Osteocyte (in vitro differentiated cells): ENCODE measurements around the gene ALOX5AP. TPM values are rescaled to one million over a fixed set of nuclear protein-coding genes. Genes with fewer than 3 reads are reported as not detected.

Experiments
- DNase-seq: peaks from one replicate; pipeline ENCODE4 v3.0.0; 2021; ENCODE audit warnings: mixed read lengths; ENCODE audit not compliant: unreplicated experiment; ENCODE audit errors: extremely low spot score
- H3K27ac Mint-ChIP-seq: one replicate; pipeline ENCODE4 v1.8.0; 2021; ENCODE audit warnings: mild to moderate bottlenecking, mixed read lengths; ENCODE audit not compliant: unreplicated experiment
- H3K27me3 Mint-ChIP-seq: one replicate; pipeline ENCODE4 v1.8.0; 2021; ENCODE audit warnings: mixed read lengths; ENCODE audit not compliant: unreplicated experiment
- H3K36me3 Mint-ChIP-seq: one replicate; pipeline ENCODE4 v1.8.0; 2021; ENCODE audit warnings: mixed read lengths; ENCODE audit not compliant: unreplicated experiment
- H3K4me1 Mint-ChIP-seq: one replicate; pipeline ENCODE4 v1.8.0; 2021; ENCODE audit warnings: mixed read lengths; ENCODE audit not compliant: unreplicated experiment
- H3K4me3 Mint-ChIP-seq: one replicate; pipeline ENCODE4 v1.8.0; 2021; ENCODE audit warnings: mild to moderate bottlenecking, moderate library complexity, mixed read lengths; ENCODE audit not compliant: unreplicated experiment
- H3K9me3 Mint-ChIP-seq: one replicate; pipeline ENCODE4 v1.8.0; 2021; ENCODE audit warnings: mixed read lengths; ENCODE audit not compliant: unreplicated experiment
- CTCF ChIP-seq: fragments of 200-600 bp; sonication (generic); IDR thresholded peaks from 2 replicates; pipeline ENCODE4 v1.5.0; 2021; ENCODE audit warnings: antibody characterized with exemption, mild to moderate bottlenecking, moderate library complexity
- total RNA-seq: library from RNA; stranded (reverse); gene quantifications from 2 replicates; pipeline ENCODE4 v1.2.1, GENCODE V29; 2021

Gene ALOX5AP
- total RNA-seq, 1 donor from 2014 or later, result not detected

DNA sequence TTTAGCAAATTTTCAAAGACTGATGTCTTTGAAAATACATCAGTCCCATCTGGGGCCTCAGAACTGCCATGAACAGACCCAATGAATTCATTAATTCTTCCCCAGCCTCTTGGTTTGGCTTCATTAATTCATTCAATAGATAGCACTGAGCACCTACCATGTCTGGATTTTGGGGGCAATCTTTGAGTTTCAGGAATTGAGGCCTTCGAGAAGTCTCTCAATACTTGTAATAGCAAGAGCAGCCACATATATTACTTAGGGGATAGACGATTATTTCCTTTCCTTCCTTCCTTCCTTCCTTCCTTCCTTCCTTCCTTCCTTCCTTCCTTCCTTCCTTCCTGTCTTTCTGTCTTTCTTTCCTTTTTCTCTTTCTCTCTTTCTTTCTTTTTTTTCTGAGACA lies 64.8 kb downstream of the ALOX5AP start:
- no peak for TF ChIP-seq CTCF
- H3K4me3 Mint-ChIP-seq, result no peak overlapping the region
- H3K27ac Mint-ChIP-seq, result no peak overlapping the region
- no peaks in the 10 kb centered on the region for H3K9me3 Mint-ChIP-seq
- no peaks in the 10 kb centered on the region for H3K36me3 Mint-ChIP-seq
- peaks cover 4% of the 10 kb centered on the region for H3K27me3 Mint-ChIP-seq
- DNase-seq, result no peak
- H3K4me1 Mint-ChIP-seq, result peaks cover 48% of the 10 kb centered on the region

GRCh38 chr13:30802501-30802900 lies 67.2 kb downstream of the ALOX5AP start:
- Mint-ChIP-seq H3K4me3 (no peak overlapping the region), H3K27me3 (no peaks in the 10 kb centered on the region), H3K4me1 (peaks cover 50% of the 10 kb centered on the region), H3K9me3 (no peaks in the 10 kb centered on the region), H3K27ac (no peak overlapping the region), H3K36me3 (no peaks in the 10 kb centered on the region)
- DNase-seq, result no peak
- TF ChIP-seq CTCF, result no peak

DNA sequence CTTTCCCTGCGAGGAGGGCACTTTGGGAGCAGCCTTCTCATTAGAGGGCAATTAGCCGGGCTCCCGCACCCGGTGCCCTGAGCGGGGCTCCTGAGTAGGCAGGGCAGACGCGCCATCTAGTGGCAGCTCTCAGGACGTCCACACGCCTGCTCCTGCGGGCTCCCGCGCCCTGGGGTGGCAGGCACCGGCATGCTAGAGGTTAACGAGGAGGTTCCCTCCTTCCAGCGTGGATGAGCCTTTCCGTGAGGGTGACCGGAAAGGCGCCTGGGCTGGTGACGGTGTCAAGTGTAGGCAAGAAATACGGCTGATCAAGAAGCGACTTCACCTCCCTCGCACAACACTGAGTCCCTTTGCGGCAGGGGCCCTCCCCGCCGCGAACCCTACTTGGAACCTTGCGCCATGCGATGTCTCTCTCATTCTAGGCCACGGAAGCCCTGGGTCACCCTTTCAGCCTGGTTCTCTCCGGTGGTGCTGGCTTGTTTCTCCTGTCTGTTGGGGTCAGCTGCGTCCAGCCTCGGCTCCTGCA lies 67.7 kb downstream of the ALOX5AP start:
- TF ChIP-seq CTCF, result peak; percentile 99
- Mint-ChIP-seq H3K9me3 (no peaks in the 10 kb centered on the region), H3K4me1 (peaks cover 52% of the 10 kb centered on the region), H3K36me3 (no peaks in the 10 kb centered on the region), H3K27ac (no peak overlapping the region), H3K27me3 (no peaks in the 10 kb centered on the region), H3K4me3 (peak overlapping the region; percentile 30)
- peak; percentile 90 for DNase-seq

DNA sequence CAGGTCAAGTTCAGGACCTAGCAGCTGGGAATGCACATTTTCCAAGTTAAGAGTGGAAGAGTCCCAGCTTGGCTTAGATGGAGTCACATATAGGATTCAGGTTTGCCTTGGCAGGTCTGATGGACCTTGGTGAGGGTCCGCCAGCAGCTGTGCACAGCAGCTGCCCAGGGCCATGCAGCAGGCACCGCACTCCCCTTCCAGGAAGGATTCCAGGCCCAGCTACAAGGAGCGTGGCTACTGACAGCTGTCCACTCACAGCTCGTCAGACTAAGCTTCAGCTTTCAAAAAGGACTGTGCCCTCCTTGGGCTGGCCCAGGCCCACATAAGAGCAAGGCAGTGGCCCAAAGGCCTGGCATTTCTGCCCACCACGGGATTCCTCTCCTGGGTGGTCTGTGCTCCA lies 68.4 kb downstream of the ALOX5AP start:
- H3K4me3 Mint-ChIP-seq, result no peak overlapping the region
- H3K9me3 Mint-ChIP-seq, result no peaks in the 10 kb centered on the region
- H3K36me3 Mint-ChIP-seq, result no peaks in the 10 kb centered on the region
- no peak for TF ChIP-seq CTCF
- no peak for DNase-seq
- H3K27me3 Mint-ChIP-seq, result no peaks in the 10 kb centered on the region
- H3K27ac Mint-ChIP-seq, result no peak overlapping the region
- H3K4me1 Mint-ChIP-seq, result peaks cover 56% of the 10 kb centered on the region

DNA sequence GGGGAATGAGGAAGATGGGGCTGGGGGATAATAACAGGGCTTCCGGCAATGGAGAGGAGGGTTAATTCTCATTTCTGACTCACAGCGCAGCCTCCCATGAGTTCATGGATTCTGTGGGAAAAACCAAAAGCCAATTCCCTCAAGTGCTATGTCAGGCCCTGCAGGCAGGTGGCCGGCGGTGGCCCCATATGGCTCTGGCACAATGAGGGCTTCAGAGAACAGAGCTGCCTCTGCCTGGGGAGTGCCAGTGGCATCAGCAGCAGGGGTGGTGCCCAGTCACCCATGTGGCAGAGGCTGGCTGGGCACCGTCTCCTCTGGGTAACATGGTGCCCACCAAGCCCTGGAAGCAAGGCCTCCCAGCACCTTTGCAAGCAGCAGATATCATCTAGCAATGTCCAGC lies 69.1 kb downstream of the ALOX5AP start:
- no peak for DNase-seq
- TF ChIP-seq CTCF, result peak; percentile 29
- H3K4me1 Mint-ChIP-seq, result peaks cover 53% of the 10 kb centered on the region
- no peaks in the 10 kb centered on the region for H3K27me3 Mint-ChIP-seq
- no peaks in the 10 kb centered on the region for H3K36me3 Mint-ChIP-seq
- H3K4me3 Mint-ChIP-seq, result no peak overlapping the region
- H3K27ac Mint-ChIP-seq, result no peak overlapping the region
- no peaks in the 10 kb centered on the region for H3K9me3 Mint-ChIP-seq
